NCI-H128 (cell line): ENCODE data around the gene CC2D1A.

Experiments
- DNase-seq: peaks from one replicate; lab custom pipeline; 2025; ENCODE audit not compliant: unreplicated experiment; lab: John Stamatoyannopoulos, UW

The CC2D1A gene

GRCh38 chr19:13978351-13979243, 72.6 kb downstream of the CC2D1A start:
- DNase-seq = no peak

GRCh38 chr19:13979244-13979615, 73.2 kb downstream of the CC2D1A start:
- DNase-seq = no peak

GRCh38 chr19:13979686-13980085, 73.7 kb downstream of the CC2D1A start:
- no peak for DNase-seq

- DNase-seq = no peak
Measured at GRCh38 chr19:13980340-13980739, 74.3 kb downstream of the CC2D1A start.
